HUES6 (cell line): ENCODE data around the gene NPHP4.

Experiments
- H3K27ac ChIP-seq: 2 replicates; pipeline ENCODE4 v1.7.0; 2013; ENCODE audit warnings: low read depth, mild to moderate bottlenecking, low read length, inconsistent platforms
- H3K27me3 ChIP-seq: 2 replicates; pipeline ENCODE4 v1.6.1; 2013; ENCODE audit warnings: low read length; ENCODE audit not compliant: control insufficient read depth, insufficient read depth
- H3K36me3 ChIP-seq: 2 replicates; pipeline ENCODE4 v1.6.1; 2013; ENCODE audit warnings: low read length; ENCODE audit not compliant: control insufficient read depth, insufficient read depth
- H3K4me1 ChIP-seq: 2 replicates; pipeline ENCODE4 v1.6.1; 2013; ENCODE audit warnings: low read length; ENCODE audit not compliant: control insufficient read depth, insufficient read depth
- H3K4me3 ChIP-seq: 2 replicates; pipeline ENCODE4 v1.5.1; 2013; ENCODE audit warnings: low read depth, low read length
- H3K9ac ChIP-seq: one replicate; pipeline ENCODE4 v1.6.1; 2013; ENCODE audit warnings: mild to moderate bottlenecking, low read length
- H3K9me3 ChIP-seq: 2 replicates; pipeline ENCODE4 v1.6.1; 2013; ENCODE audit warnings: low read depth, low read length; ENCODE audit not compliant: control insufficient read depth, insufficient read depth

NPHP4 gene

DNA sequence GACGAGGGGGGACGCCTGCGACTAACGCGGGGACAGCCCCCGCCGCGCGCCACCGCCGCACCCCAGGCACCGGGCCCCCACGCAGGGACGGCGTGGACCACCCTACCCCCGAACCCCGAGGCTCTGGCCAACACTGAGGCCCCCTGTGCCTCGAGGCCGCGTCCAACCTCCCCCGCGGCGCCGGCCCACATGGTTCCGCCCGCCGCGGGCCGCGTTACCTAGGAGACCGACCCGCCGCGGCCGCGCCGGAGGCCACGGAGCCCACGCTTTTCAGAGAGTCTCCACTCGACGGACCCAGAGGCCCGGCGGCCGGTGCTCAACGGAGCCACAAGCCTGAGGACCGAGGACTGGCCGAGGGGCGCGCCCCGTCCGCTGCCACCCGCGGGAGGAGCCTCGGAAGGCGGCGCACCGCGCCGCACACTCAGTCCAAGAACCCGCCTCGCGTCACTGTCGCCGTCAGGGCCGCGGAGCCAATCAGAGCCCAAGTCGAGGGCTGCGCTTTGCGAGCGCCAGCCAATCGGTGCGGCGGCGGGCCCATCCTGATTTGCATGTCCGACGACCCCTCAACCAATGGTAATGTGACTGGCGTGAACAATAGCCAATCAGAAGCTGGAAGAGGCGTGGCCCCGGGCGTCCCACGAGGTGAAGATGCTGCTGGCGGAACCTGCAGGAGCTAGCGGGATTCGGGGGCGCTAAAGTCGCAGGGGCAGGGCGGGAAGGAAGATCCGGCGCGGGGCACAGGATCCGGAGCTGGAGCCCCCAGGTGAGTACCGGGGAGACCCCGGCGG is at the start of gene NPHP4:
Gene NPHP4, minus strand, starts transcription at position 400 of the 788 bp plus-strand sequence. CDS start 6,136 bp downstream, outside the sequence.
- Histone ChIP-seq H3K27ac (peak within 1 kb of the TSS; percentile 94), H3K4me3 (peak within 1 kb of the TSS; percentile 96), H3K4me1 (peaks cover 18% of the 10 kb centered on the region)

DNA sequence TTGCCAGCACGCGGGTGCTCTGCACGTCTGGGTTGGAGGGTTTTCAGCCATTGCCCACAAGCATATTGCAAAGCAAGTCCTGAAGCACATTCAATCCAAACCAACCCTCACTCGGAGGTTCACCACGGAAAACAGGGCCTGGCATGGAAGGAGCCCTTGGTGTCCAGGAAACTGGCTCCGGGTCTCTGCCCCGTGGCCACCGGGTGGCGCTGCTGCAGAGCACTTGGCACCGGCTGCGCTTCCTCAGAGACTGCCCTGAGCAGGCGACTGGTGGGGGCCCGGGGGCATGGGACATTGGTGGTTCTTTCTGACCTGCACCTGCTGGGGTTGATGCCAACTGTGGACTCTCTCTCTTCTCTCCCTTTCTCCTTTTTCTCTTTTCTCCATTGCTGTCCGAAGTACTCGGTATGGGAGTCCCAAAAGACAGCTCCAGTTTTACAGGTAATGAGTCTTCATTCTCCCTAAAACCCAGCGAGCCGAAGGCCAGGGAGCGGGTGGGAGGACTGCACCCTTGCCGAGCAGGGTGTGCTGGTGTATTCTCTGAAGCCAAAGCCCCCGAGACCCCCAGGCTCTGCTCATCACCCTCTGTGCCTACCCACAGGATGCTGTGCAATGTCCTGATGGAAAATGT is 49.3 kb upstream of the NPHP4 start:
- Histone ChIP-seq H3K9ac (no peak overlapping the region), H3K9me3 (no peaks in the 10 kb centered on the region), H3K4me3 (no peak overlapping the region), H3K27ac (no peak overlapping the region), H3K27me3 (no peaks in the 10 kb centered on the region), H3K36me3 (no peaks in the 10 kb centered on the region), H3K4me1 (peaks cover 8% of the 10 kb centered on the region)

More for the DNA sequence above, at the start of gene NPHP4:
- peaks cover 25% of the 10 kb centered on the region for H3K27me3 ChIP-seq
- peak within 1 kb of the TSS; percentile 97 for H3K9ac ChIP-seq
- no peaks in the 10 kb centered on the region for H3K36me3 ChIP-seq
- H3K9me3 ChIP-seq, result no peaks in the 10 kb centered on the region

DNA sequence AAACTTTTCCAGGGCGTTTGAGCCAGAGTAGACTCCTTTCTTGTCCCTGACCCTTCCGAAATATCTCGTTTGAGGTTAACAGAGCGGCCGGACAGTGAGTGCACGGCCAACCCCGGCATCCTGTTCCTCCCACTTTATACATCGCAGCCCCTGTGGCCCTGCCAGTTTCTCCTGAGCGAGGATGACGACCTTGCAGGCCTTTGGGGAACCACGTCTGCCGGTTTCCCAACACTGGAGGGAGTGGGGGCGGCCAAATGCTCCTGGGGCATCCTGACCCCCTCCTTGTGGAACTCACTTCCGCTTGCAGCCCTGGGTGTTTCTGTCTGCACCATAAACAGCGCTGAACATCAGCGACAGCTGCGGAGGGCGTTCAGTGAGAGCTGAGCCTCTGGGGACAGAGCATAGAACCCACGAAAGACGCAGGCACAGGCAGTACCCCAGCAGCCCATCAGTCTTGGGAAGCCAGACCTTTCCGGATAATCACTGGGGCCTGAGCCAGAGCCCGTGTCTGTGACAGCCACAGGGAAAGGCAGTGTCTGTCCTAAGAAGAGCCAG is 48.7 kb upstream of the NPHP4 start:
- H3K27ac ChIP-seq, result no peak overlapping the region
- no peaks in the 10 kb centered on the region for H3K9me3 ChIP-seq
- H3K4me1 ChIP-seq, result peaks cover 8% of the 10 kb centered on the region
- H3K36me3 ChIP-seq, result no peaks in the 10 kb centered on the region
- H3K27me3 ChIP-seq, result no peaks in the 10 kb centered on the region
- no peak overlapping the region for H3K9ac ChIP-seq
- no peak overlapping the region for H3K4me3 ChIP-seq

DNA sequence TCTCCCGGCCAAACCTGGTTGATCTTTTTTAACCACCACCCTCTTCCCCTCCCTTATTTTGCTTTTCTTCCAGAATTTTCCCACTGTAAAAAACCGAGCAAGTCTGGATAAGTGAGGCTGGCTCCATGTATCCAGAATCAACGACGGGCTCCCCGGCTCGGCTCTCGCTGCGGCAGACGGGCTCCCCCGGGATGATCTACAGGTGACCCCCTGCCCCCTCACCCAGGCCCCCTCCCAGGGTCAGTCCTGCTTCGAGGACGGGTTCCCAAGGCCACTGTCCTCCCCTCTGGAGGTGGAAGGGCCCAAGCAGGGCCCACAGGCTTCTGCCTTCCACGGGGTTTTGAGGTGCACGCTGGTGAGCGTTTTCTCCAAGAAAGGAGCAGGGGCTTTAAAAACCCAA is 48.2 kb upstream of the NPHP4 start:
- H3K27me3 ChIP-seq, result no peaks in the 10 kb centered on the region
- no peaks in the 10 kb centered on the region for H3K9me3 ChIP-seq
- H3K27ac ChIP-seq, result no peak overlapping the region
- H3K4me1 ChIP-seq, result peaks cover 8% of the 10 kb centered on the region
- no peak overlapping the region for H3K4me3 ChIP-seq
- H3K9ac ChIP-seq, result no peak overlapping the region
- H3K36me3 ChIP-seq, result no peaks in the 10 kb centered on the region

DNA sequence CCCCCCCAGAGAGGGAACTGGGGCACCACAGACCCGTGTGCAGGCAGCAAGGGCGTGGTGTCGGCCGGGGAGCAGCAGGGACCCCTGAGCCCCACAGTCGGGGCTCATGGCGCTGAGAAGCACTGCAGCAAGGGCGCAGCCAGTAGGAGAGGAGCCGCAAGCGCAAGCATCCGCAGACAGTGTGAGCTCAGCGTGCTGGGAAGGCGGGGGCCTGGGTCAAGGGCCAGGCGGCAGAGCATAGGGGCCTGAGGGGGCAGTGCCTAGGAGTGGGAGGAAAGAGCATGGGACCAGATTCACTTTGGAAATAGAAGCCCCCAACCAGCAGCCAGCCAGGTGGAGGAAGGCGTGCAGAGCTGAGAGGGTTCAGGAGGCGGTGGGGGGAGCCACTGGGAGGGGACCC is 46.8 kb upstream of the NPHP4 start:
- Histone ChIP-seq H3K36me3 (no peaks in the 10 kb centered on the region), H3K4me1 (peaks cover 18% of the 10 kb centered on the region)

DNA sequence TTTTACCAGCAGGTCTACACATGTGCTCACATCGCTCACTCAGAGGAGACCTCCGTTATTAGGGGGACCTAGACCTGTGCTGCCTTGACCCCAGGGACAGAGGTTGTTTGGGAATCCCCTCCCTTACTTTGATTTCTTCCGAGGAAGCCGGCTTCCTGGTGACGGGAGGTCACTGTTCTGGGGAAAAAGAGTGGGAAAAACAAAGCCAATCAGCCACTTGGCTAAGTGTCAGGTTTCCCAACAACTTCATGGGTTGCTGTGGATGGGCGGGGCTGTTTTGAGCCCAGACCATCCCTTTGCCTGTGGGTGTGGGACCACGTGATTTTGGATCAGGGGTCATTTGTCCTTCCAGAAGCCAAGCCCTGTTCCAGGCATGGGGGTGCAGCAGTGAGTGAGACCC is 46.4 kb upstream of the NPHP4 start:
- H3K9me3 ChIP-seq, result no peaks in the 10 kb centered on the region
- H3K27me3 ChIP-seq, result no peaks in the 10 kb centered on the region
- no peaks in the 10 kb centered on the region for H3K36me3 ChIP-seq
- no peak overlapping the region for H3K27ac ChIP-seq
- no peak overlapping the region for H3K4me3 ChIP-seq
- no peak overlapping the region for H3K9ac ChIP-seq
- peaks cover 18% of the 10 kb centered on the region for H3K4me1 ChIP-seq

More for the DNA sequence above, 46.8 kb upstream of the NPHP4 start:
- no peak overlapping the region for H3K9ac ChIP-seq
- H3K9me3 ChIP-seq, result no peaks in the 10 kb centered on the region
- H3K4me3 ChIP-seq, result no peak overlapping the region
- H3K27ac ChIP-seq, result no peak overlapping the region
- H3K27me3 ChIP-seq, result no peaks in the 10 kb centered on the region

DNA sequence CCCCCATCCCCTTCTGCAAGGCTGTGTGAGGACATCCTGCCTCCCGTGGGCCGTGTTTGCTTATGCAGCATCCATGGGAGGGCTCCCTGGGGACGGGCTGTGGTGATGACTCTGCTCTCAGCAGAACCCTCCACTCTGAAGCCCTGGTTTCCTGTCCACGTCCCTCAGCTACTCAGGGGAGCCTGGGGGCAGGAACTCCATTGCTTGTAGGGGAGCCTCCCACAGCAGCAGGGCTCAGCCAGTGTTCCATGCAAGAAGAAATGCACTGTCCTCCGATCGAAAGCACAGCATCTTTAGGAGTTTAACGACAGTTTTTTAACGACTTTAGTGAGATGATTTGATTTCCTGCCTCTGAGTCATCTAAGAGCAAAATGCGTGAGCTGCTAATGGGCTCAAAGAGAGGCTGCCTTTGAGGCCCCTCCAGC is 45.1 kb upstream of the NPHP4 start:
- Histone ChIP-seq H3K9me3 (no peaks in the 10 kb centered on the region), H3K27me3 (no peaks in the 10 kb centered on the region; the same call in 1 of the 2 replicates), H3K27ac (no peak overlapping the region), H3K4me3 (no peak overlapping the region), H3K4me1 (peaks cover 18% of the 10 kb centered on the region), H3K36me3 (no peaks in the 10 kb centered on the region), H3K9ac (no peak overlapping the region)

DNA sequence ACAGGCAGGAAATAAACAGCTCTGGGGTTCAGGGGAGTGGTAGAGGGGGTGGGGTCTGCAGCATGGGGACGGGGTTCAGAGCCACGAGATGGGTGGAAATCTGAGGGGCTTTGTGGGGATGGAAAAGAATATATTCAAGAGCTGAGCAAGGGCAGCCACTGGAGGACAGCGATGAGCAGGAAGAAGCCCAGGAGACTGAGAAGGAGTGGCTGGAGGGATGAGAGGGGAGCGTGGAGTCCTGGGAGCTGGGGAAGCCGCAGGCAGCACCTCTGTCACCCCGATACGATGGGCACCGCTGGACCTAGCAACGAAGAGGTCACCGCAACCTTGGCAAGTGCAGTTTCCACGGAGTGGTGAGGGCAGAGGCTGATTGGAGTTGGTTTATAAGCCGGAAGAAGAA is 43.5 kb upstream of the NPHP4 start:
- no peak overlapping the region for H3K27ac ChIP-seq
- peaks cover 18% of the 10 kb centered on the region for H3K4me1 ChIP-seq
- no peak overlapping the region for H3K4me3 ChIP-seq
- H3K36me3 ChIP-seq, result no peaks in the 10 kb centered on the region
- H3K9me3 ChIP-seq, result no peaks in the 10 kb centered on the region
- H3K27me3 ChIP-seq, result no peaks in the 10 kb centered on the region; the same call in 1 of the 2 replicates
- H3K9ac ChIP-seq, result no peak overlapping the region

DNA sequence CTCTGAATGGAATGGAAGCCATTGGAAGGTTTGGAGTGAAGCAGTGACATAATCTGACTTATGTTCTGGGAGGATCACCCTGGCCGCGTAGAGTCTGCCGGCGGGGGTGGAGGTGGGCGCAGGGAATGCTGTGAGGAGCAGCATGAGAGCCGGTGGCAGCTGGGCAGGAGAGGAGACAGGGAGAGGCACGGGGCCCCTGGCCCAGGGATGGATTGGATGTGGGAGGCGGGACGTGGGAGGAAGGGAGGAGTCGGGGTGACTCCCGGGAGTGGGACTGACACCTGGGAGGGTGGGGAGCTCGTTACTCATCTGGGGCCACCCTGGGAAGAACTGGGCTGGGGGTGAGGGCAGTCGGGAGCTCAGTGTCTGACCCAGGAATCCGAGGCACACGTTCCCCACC is 43.1 kb upstream of the NPHP4 start:
- Histone ChIP-seq H3K9me3 (no peaks in the 10 kb centered on the region), H3K4me3 (no peak overlapping the region), H3K27me3 (no peaks in the 10 kb centered on the region; the same call in 1 of the 2 replicates), H3K4me1 (peaks cover 18% of the 10 kb centered on the region), H3K27ac (no peak overlapping the region), H3K9ac (no peak overlapping the region), H3K36me3 (no peaks in the 10 kb centered on the region)

DNA sequence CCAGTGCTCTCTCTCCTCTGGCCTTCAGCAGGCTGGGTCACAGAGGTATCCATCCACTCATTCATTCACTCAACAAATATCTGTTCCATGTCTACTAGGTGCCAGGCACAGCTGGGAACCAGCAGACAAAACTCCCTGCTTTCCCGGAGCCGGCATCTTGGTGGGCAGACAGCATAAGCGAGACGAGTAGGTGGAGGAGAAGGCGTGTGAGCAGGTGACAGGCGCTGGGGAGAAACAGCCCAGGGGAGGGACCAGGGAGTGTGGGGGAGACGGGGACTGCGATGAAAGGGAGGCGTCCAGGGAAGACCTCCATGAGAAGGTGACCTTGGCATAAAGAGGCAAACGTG is 42.5 kb upstream of the NPHP4 start:
- H3K4me3 ChIP-seq, result no peak overlapping the region
- H3K27me3 ChIP-seq, result no peaks in the 10 kb centered on the region; the same call in 1 of the 2 replicates
- H3K9me3 ChIP-seq, result no peaks in the 10 kb centered on the region
- H3K4me1 ChIP-seq, result peaks cover 18% of the 10 kb centered on the region
- no peaks in the 10 kb centered on the region for H3K36me3 ChIP-seq
- H3K9ac ChIP-seq, result no peak overlapping the region
- no peak overlapping the region for H3K27ac ChIP-seq
